Measurements from ENCODE around the gene ZNF700.
"Not testable (repeated sequence)": the region's sequence is repeated elsewhere in the genome, so short reads cannot be mapped to it uniquely, and the experiment has no call there.

Gene ZNF700

GRCh38 chr19:11887611-11888531, 37.0 kb upstream of the ZNF700 start, which contains the start of gene ZNF69:
Gene ZNF69 (plus strand): TSS chr19:11887782. CDS start chr19:11887924, 142 bp downstream.
- TF ChIP-seq CTCF (conservative IDR thresholded peaks at IDR 0.05) = peak; percentile 56
- H3K27ac ChIP-seq = peak within 1 kb of the TSS; percentile 85

GRCh38 chr19:11889901-11890300, 35.0 kb upstream of the ZNF700 start:
- H3K27ac ChIP-seq = not testable (repeated sequence)

DNA sequence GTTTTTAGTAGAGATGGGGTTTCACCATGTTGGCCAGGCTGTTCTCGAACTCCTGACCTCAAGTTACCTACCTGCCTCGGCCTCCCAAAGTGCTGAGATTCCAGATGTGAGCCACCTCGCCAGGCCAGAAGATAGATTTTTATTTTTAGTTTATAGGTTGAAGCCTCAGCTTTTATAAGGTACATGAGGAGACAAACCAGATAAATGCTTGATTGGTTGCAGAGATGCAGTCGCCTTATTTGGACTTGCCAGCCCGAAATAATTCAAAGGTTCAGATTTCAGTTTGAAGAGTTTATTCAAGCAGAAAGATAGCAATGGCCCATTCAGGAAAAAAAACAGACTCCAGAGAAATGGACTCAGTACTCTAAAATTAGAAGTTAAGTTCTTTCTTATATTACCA, 34.3 kb upstream of the ZNF700 start:
- no peak for TF ChIP-seq CTCF (conservative IDR thresholded peaks at IDR 0.05)
- no peak overlapping the region for H3K27ac ChIP-seq

DNA sequence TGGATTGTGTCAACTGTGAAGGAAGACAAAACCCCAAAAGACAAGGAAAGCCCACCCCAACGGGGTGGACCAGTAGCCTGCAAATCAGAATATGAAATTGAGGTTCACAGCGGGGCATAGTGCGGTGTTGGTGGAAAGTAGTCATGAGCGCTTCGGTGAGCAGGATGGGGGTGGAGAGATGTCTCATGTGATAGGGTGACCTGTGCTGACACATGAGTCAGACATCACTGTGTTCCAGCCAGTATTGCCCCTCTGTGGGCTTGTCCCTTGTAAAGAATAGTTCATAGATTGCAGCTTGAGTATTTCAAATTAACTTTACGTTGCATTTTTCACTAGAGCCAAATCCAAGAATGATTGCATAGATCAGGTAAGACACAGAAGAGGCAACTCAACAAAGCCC, 30.1 kb upstream of the ZNF700 start:
- TF ChIP-seq CTCF (conservative IDR thresholded peaks at IDR 0.05) = no peak
- no peak overlapping the region for H3K27ac ChIP-seq

- no peak; the same call in 1 of the 2 replicates for TF ChIP-seq CTCF (conservative IDR thresholded peaks at IDR 0.05)
- H3K27ac ChIP-seq = no peak overlapping the region
These were observed 22.7 kb upstream of the ZNF700 start for GRCh38 chr19:11902228-11902627.

GRCh38 chr19:11905928-11906327, 19.0 kb upstream of the ZNF700 start:
- H3K27ac ChIP-seq = no peak overlapping the region
- no peak for TF ChIP-seq CTCF (conservative IDR thresholded peaks at IDR 0.05)

- H3K27ac ChIP-seq = not testable (repeated sequence)
These were observed 13.0 kb upstream of the ZNF700 start for GRCh38 chr19:11911937-11912336.

DNA sequence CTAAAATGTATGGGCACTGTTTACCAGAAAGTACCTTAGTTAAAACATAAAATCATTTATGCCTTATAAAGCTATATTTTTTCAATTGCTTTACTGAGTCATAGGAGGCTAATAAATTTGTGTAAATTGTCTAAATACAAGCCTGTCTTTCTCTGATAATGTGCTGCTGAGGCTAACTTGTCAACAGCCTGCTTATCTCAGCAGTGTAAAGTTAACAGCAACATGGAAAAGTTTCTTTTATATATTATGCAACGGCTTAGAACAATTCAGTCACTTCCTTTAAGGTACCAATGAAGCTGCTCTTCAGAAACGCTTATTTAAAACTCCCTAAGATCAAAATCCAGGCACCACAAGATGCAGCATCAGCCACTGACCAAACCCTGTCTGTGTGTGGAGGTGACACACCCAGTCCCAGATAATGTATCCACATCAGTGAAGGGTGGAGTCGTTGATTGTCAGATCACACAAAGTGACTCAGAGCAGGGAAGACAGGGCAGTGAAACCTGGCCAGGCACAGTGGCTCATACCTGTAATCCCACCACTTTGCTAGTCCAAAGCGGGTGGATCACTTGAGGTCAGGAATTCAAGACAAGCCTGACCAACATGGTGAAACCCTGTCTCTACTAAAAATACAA, 10.4 kb upstream of the ZNF700 start:
- not testable (repeated sequence) for H3K27ac ChIP-seq

DNA sequence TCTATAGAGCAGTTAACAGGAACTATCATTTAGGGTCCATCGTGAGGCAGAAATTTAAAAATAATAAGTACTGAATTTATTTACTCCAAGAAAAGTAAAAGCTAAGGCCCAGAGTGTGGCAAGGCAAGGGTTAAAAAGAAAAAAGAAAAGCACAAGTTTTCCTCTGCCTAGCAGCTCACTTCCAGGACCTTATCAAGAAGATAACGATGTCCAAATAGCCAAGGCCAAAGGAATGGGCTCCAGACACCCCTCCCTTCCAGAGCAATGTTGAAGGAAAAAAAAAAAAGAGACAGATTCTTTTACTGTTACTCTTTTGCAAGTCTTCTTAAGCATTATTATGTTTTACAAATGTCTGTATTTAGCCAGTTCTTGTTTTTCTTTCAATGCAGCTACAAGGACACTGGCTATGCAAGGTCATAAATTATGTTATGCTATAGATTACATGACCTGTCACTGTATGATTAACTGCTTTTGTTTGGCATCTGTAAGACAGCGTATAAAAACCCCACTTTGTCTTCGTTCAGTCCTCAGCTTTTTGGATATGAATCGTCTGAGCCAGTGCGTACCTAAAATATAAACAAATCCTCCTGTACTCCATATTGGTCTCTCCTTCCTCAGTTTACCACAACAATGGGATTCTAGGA, 2.9 kb upstream of the ZNF700 start:
- no peak for TF ChIP-seq CTCF (conservative IDR thresholded peaks at IDR 0.05)
- H3K27ac ChIP-seq = no peak overlapping the region

GRCh38 chr19:11925651-11926187, 812 bp downstream of the ZNF700 start:
- peak overlapping the region; percentile 95 for H3K27ac ChIP-seq
